Measurements from ENCODE around the gene RTF1.

- TF ChIP-seq, protein P1, sequence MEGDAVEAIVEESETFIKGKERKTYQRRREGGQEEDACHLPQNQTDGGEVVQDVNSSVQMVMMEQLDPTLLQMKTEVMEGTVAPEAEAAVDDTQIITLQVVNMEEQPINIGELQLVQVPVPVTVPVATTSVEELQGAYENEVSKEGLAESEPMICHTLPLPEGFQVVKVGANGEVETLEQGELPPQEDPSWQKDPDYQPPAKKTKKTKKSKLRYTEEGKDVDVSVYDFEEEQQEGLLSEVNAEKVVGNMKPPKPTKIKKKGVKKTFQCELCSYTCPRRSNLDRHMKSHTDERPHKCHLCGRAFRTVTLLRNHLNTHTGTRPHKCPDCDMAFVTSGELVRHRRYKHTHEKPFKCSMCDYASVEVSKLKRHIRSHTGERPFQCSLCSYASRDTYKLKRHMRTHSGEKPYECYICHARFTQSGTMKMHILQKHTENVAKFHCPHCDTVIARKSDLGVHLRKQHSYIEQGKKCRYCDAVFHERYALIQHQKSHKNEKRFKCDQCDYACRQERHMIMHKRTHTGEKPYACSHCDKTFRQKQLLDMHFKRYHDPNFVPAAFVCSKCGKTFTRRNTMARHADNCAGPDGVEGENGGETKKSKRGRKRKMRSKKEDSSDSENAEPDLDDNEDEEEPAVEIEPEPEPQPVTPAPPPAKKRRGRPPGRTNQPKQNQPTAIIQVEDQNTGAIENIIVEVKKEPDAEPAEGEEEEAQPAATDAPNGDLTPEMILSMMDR (conservative IDR thresholded peaks at IDR 0.05; ENCODE audit: low read length): no peak
- no peak for TF ChIP-seq EZH2phosphoT487 (IDR thresholded peaks at IDR 0.05; ENCODE audit: borderline replicate concordance, low read depth, low read length)
Measured at GRCh38 chr15:41517895-41518449, 101.1 kb downstream of the RTF1 start.
